HG02884 (cell line): Measurements from ENCODE around the gene HLA-A.
A peak's percentile ranks its signal among the peaks of the same experiment; 100 is the strongest.
"Not testable (repeated sequence)": the region's sequence is repeated elsewhere in the genome, so short reads cannot be mapped to it uniquely, and the experiment has no call there.

ENCODE experiments used
- ATAC-seq: cut with Tn5 transposase; IDR thresholded peaks from one replicate; pipeline ENCODE4 v1.9.1; 2021; ENCODE audit warnings: mild to moderate bottlenecking, moderate library complexity; ENCODE audit not compliant: unreplicated experiment

Gene HLA-A

DNA sequence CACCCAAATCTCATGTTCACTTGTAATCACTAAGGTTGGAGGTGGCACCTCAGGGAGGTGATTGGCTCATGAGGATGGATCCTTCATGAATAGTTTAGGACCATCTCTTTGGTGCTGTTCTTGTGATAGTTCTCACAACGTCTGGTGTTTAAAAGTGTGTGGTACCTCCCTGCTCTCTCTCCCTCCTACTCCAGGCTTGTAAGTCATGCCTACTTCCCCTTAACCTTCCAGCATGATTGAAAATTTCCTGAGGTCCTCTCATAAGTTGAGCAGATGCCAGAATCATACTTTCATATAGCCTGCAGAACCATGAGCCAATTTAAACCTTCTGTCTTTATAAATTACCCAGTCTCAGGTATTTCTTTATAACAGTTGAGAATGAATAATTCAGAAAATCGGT, 16.6 kb downstream of the HLA-A start:
- no peak for ATAC-seq

DNA sequence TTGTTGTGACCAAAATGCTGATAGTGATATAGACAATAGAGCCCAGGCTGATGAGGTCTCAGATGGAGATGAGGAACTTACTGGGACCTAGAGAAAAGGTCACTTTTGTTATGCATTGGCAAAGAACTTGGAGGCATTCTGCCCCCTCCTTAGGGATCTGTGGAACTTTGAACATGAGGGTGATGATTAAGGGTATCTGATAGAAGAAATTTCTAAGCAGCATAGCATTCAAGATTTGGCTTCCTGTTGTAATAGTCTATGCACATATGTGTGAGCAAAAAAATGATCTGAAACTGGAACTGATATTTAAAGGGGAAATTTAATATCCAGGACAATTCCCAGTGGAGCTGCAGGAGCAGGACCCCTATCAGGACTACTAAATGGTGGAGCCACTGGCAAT, 17.1 kb downstream of the HLA-A start:
- no peak for ATAC-seq

DNA sequence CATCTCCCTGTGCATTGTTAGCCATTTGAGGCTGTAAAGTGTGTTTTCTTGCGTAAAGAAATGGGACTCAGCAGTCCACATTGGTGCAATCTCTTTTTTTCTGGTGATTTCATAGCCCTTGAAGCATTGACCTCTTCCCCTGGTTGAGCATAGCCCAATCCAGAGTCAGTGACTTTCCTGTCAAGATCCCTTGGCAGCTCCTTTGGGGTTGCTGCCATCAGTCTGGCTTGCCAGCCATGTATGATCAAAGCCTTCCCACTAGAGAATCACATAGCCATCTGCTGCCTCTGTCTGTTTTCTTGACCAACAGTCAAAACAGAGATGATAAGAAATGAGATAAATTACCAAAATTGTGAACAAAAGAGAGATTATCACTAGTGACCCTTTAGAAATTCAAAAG, 19.6 kb downstream of the HLA-A start:
- no peak for ATAC-seq

DNA sequence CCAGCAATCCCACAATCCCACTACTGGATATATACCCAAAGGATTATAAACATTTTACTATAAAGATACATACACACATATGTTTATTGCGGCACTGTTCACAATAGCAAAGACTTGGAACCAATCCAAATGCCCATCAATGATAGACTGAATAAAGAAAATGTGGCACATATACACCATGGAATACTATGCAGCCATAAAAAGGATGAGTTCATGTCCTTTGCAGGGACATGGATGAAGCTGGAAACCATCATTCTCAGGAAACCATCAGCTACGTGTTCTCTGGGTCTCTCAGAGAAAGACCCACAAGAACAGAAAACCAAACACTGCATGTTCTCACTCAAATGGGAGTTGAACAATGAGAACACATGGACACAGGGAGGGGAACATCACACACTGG, 21.4 kb downstream of the HLA-A start:
- not testable (repeated sequence) for ATAC-seq

DNA sequence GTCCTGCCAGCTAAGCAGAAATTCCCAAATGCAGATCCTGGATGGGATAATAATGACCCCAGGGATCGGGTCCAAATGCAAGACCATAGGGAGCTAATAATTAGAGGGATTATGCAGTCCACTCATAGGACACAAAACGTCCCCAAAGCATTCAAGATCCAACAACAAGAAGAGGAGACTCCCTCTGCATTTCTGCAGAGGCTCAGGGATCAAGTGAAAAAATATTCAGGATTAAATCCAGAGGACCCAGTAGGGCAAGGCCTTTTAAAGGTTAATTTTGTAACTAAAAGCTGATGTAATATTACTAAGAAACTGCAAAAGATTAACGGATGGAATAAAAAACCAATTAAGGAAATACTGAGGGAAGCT, 22.2 kb downstream of the HLA-A start:
- no peak for ATAC-seq

DNA sequence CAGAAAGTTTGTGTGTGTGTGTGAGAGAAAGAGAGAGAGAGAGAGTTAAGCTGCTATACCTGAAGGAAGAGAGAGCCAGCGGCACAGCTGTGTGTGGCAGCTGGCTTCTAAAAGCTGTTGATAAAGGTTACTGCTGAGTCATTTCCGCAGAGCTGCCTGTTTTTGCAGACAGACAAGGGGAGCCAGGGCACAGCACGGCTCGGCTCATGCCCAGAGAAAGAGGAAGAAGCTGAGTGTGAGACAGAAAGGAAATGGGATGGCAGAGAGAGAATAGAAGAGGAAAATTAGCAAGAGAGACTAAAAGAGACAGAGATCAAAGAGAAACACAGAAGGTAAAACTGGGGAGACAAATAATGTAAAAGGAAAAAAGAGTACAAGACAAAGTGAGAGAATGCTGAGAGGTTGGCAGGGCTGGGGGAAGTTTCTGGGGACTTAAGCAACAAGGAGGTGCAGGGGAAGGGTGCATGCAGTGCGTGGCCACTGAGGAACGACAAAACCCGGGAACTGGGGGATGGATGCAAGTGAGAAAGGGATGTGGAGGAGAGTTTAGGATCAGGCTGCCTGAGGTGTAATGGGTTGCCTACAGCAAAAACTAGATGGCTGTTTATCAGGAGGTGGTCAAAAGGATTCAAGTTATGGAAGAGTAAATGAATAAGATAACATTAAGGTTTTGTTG, 22.7 kb downstream of the HLA-A start:
- peak; percentile 90 for ATAC-seq

DNA sequence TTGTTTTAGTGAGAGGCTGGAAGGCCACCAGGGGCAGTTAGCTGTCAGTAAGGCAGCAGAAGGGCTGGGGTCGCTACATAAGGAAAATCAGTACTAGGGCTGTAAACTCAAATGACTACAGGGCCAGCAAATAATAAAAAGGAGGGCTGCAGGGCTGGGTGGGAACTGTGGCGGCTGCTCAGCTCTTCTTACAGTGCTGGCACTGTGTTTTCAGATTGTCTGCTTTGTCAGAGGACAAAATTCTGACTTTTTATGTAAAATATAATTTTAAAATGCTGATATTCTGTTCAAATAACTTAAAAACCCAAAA, 23.2 kb downstream of the HLA-A start:
- no peak for ATAC-seq

DNA sequence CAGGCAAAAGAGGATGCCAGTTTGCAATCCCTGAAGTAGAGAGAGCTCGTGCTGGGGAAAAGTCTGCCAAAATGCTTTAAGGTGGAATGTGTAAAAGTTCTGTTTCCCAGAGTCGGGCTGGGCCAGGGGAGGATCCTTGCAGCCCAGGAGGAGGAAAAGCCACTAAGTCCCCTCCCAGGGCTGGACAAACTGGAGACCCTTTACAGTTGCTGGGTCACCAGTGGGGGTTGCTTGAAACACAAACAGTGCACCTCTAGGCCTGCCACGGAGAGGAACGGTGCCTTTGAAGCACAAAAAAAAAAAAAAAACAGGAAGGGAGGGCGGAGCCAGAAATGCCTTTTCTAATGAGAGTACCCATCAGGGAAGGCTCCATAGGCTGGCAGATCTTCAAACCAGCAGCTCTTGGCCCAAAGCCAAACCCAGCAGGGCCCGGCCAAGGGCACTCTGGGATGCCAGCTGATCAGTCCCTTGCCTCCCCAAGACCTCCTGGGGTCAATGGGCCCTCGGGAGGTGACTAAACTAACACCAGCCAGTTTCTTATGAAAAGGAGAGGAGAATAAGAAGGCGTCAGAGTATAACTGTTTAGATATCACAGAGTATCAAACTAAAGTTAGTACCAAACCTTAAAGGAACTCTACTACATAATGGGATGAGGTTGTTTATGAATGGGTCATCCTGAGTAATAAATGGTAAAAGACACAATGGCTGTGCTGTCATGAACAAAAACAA, 23.7 kb downstream of the HLA-A start:
- ATAC-seq, result no peak

DNA sequence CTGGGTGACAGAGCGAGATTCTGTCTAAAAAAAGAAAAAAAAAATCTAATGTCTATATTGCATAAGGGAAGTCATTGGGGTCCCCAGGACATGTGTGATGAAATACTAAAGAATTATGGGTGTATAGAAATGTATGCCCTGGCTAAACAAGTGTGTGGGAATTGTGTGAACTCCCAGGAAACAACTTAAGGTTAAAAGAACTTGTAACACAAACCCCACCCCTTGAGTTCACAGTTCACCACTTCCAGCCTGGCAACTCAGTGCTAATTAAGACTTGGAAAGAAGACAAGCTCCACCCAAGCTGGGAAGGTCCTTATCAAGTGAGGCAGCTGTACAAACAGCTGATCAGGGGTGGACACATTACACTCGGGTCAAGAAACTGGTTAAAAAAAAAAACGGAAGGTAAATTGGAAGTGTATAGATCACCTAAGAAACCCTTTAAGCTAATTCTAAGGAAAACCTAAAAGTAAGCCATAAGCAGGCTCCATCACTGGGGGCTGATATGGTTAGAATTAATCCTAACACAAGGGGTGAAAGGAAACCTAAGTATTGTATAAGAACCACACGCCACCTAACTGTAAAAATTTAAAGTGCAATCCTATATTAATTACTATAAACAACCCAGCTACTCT, 25.2 kb downstream of the HLA-A start:
- no peak for ATAC-seq

DNA sequence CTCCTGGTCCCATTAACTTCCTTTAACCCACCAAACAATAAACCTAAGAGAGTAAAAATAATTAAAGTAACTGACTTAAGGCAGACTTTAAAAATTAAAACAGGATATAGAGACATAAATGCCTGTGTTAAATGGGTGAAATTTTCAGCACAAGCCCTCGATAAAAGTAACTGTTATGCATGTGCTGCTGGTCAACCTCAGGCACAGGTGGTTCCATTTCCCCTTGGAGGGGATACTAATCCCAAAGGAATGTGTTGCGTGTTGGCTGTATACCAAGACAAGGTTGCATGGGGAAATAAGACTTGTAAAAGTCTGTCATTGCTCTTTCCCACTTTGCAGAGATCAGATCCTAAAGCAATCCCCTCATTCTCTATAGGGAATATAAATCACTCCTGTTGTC, 25.8 kb downstream of the HLA-A start:
- ATAC-seq, result no peak

DNA sequence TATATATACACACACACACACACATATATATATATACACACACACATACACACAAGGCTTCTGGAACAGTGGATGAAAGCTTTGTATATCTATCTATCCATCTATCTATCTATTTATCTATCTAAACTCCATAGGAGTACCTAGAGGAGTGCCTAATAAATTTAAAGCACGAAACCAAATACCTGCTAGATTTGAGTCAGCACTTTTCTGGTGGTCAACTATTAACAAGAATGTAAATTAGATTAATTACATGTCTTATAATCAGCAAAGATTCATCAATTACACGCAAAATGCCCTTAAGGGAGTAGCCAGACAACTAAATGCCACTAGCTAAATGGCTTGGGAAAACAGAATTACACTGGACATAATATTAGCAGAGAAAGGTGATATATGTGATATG, 26.6 kb downstream of the HLA-A start:
- no peak for ATAC-seq

DNA sequence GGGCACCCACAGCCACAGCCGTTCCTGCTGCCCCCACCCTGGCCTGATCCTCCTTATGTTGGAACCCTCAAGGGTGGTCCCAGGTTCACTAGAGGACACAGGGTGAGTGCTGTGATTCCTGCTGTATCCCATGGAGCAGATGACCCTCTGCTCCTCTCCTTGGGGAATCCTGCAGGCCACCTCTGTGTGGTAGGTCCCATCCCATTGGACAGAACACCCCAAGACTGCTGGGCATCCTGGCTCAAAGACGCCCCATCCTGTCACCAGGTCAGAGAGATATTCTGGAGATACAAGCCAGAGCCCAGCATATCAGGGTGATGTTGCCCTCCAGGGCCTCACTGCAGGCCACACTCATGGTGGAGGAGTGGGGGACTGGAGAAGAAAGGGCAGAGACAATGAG, 28.4 kb downstream of the HLA-A start:
- ATAC-seq, result no peak

DNA sequence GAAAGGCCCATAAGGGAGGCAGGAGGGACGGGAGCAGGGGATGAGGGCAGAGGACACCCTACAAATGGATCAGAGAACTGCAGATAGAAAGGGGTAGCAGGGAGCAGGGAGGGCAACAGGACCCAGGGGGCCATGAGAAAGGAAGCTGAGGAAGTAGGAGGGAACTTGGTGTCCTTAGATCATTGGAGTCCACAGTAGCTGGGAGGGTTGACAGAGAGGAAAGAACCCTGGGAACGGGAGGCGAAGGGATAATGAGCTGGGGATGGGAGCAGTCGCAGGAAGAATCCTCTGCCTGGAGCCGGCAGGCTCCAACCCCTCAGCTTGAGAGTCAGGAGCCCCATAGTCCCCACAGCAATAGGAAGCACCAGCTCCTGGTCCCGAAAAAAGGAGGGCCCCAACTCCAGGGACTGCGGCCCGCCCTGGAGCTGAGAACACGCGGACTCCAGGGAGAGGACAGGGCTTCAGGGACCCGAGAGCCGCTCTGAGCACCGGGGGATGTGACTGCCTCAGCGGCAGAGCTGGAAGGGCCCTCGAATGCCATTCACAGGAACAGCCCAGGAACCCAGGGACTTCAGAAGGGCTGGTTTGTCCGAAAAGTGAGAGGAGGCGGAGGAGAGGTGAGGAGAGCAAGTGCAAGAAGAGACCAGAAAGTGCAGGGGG, 32.7 kb downstream of the HLA-A start:
- no peak for ATAC-seq

DNA sequence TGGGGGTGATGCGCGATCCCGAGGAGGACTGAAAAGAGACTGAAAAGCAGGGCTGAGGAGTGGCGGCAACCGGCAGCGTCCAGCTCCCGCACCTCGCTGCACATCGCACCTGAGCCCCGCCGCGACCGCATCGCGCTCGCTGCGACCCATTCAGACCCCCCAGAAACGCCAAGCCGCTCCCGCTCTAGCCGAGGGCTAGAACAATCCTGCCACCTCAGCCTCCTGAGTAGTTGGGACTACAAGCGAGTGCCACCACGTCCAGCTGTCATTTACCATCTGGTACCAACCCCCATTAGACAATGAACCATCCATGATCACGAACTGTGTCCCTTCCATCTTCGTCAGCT, 33.2 kb downstream of the HLA-A start:
- no peak for ATAC-seq

DNA sequence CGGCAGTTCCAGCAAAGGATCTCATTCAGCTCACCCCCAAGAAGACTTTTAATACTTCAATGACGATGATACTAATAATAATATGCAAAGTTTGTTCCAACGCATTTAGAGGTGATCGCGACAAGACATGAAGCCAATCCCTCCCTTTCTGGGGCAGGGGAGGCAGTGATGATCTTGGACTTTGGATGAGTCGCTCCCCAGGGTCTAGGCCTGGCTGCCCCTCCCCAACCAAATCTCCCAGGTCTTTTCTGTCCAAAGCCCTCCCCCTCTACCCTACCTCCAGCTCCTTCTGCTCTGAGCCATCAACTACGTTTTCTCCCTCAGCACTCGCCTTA, 33.9 kb downstream of the HLA-A start:
- no peak for ATAC-seq

DNA sequence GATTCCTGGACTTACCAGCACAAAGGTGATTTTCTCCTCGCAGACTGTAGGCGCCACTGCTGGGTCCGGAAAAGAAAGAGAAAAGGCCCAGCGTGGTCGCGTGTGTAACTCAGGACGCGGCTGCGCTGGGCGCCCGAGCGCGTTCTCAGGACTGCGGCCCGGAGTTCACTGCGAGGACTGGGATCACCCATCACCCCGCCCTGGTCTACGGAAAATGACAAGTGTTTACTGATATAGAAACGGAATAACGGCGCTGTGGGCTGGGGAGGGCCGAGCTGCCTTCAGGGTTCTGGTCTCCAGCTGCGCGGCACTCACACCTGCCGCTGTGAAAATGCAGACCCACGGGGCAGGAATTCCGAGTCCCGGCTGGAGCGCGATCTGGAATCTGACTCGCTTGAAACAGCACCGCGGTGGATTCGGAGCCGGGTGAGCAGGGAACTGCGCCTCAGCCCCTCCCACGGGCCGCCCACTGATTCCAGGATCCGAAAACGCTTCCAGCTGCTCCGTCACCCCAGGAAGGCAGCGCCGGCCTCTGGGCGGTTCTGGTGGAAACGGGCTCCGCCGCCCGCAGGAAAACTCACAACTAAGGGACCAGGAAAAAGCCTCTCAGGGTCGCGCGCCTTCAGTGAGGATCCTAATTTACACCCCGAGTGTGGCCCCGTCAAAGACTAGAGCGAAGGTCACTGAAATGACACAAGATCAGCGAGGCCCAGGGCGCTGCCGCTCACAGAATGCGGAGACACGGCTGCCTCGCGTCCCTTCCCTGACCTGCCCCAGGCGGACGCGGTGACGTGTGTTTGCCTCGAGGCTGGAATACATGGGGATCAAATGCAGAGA, 34.5 kb downstream of the HLA-A start:
- ATAC-seq, result peak; percentile 82

DNA sequence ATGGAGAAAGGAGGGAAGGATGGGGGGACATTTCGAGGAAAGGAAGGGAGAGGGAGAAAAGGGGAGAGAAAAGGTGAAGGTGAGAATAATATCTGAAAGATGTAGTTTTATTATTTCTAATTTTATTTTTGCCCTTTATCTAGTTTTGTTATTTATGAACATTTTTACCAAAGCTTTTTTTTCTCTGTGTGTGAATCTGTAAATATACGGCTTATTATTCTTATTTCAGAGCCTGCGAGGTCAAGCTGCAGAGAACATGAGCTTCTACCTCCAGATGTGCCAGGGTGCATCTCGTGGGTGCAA, 35.0 kb downstream of the HLA-A start:
- no peak for ATAC-seq

DNA sequence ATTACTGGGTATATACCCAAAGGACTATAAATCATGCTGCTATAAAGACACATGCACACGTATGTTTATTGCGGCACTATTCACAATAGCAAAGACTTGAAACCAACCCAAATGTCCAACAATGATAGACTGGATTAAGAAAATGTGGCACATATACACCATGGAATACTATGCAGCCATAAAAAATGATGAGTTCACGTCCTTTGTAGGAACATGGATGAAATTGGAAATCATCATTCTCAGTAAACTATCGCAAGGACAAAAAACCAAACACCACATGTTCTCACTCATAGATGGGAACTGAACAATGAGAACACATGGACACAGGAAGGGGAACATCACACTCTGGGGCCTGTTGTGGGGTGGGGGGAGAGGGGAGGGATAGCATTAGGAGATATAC, 37.7 kb downstream of the HLA-A start:
- not testable (repeated sequence) for ATAC-seq

DNA sequence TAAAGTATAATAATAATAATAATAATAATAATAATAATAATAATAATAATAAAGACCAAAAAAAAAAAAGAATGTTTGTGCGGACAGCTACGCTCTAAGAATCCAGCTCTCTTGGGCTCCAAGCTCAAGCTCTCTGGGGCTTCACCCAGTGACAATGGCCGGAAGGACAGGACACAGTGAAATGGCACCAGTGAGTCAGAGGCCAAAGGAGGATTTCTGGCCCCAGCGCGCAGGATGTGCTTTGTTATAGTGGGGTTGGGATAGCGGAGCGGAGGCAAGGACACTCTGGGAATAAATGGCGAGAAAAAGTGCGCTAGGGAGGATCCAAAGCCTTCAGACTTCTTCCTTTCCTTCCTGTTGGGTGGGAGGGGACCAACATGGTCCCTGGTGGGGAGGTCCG, 38.2 kb downstream of the HLA-A start:
- ATAC-seq, result no peak

DNA sequence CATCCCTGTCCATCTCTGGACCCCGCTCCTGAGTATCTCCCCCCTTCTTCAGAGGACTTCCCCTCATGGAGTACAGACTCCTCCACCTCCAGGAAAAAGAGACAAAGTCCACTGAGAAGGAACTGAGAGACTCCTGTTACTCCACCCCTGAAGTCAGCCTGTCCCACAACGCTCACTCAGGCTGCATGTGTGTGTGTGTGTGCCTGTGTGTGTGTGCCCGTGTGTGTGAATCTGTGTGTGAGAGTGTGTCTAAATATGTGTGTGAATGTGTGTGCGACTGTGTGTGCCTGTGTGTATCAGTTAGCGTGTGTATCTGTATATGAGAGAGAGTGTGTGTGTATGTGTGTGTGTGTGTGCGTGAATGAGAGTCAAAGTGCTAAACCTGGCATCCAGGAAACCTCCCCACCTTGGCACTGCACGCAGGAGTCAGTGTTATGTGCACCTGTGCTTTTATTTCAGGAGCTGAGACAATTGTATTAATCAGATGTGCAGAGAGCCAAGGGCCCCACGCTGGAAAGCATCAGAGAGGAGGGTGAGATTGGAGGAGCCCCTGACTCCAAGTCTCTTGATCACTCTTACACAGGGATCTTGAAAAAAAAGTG, 39.0 kb downstream of the HLA-A start:
- ATAC-seq, result no peak

DNA sequence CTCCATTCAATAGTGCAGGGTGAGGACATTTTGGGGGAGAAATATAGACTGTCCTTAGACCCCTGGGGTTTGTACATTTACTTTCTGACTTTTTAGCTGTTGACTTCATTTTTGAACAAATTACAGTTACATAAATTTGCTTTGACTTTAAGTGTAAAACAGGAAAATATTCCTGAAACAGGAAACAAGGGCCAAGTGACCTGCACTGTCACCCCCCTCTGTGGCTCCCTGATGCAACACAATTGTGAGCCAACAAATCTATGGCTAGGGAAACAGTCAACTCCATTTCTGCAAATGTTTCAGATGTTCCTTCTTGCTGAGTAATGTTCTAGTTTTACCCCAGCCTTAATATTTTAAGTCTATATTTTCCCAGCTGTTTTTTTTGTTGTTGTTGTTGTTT, 39.8 kb downstream of the HLA-A start:
- no peak for ATAC-seq
